K562 (cell line): ENCODE results near the gene DNAJC8. TPM values are rescaled to one million over a fixed set of nuclear protein-coding genes. Genes with fewer than 3 reads are reported as not detected.

ENCODE experiments used
- ATAC-seq: fragments of 200-7000 bp; cut with Tn5 transposase; 3 replicates; pipeline ENCODE4 v1.9.1; 2020; ENCODE audit warnings: moderate library complexity
- BruUV-seq: library from RNA; stranded (reverse); fragments of 400-500 nt; replicated peaks from 2 replicates; lab custom pipeline; 2021; lab: Mats Ljungman, UMichigan
- CTCF ChIA-PET: fragments of 300-600 bp; formaldehyde crosslinking; extraction: SDS; loops from one replicate; lab custom pipeline; 2021; ENCODE audit warnings: low intra/inter-chr PET ratio; lab: Yijun Ruan, JAX
- POLR2A ChIA-PET: fragments of 300-600, 350-650 bp; sonication (Branson Sonifier 250); formaldehyde crosslinking; extraction: SDS; loops from one replicate; lab custom pipeline; 2021; ENCODE audit warnings: antibody characterized with exemption, inconsistent platforms; lab: Yijun Ruan, JAX
- DNase-seq, 4 experiments: peaks; one replicate each; pipeline versions ENCODE4 v3.0.0 to v3.0.0-alpha.2; 2011 to 2018; ENCODE audit warnings: low spot score in 3 of 4, mixed read lengths in 3 of 4; ENCODE audit errors: extremely low read depth in 1 of 4
- FAIRE-seq: peaks from 2 replicates; lab custom pipeline; 2011; peaks lifted over from hg19 to GRCh38; lab: Jason Lieb, UNC
- H2AFZ ChIP-seq: 2 replicates; pipeline ENCODE4 v1.6.0; 2011; ENCODE audit warnings: low read depth, low read length, control low read depth, inconsistent platforms
- H3K27ac ChIP-seq: fragments of 200-600 bp; 3 replicates; pipeline ENCODE4 v1.8.0; 2011; ENCODE audit warnings: low read depth, mild to moderate bottlenecking, control low read depth, inconsistent platforms, low read length, moderate library complexity, mixed read lengths; ENCODE audit errors: extremely low read depth
- H3K27me3 ChIP-seq, 2 experiments: fragments of 300-600 bp in 1 of 2; 2 replicates in 1 of 2; 3 replicates in 1 of 2; pipeline versions ENCODE4 v1.6.0 to v1.8.0; 2011; ENCODE audit warnings: inconsistent platforms in 2 of 2, low read length in 2 of 2, mild to moderate bottlenecking in 1 of 2, mixed read lengths in 1 of 2, moderate library complexity in 1 of 2; ENCODE audit not compliant: control insufficient read depth in 2 of 2, insufficient read depth in 2 of 2
- H3K36me3 ChIP-seq: fragments of 300-600 bp; 3 replicates; pipeline ENCODE4 v1.8.0; 2011; ENCODE audit warnings: mild to moderate bottlenecking, low read length, inconsistent platforms; ENCODE audit not compliant: control insufficient read depth, insufficient read depth
- H3K4me1 ChIP-seq, 2 experiments: fragments of 200-600 bp in 1 of 2; replicated peaks in 1 of 2; 2 replicates in 1 of 2; 3 replicates in 1 of 2; pipeline versions ENCODE4 v1.5.1 to v1.8.0; 2011; ENCODE audit warnings: inconsistent platforms in 2 of 2, low read length in 2 of 2, mild to moderate bottlenecking in 1 of 2, mixed read lengths in 1 of 2, moderate library complexity in 1 of 2; ENCODE audit not compliant: control insufficient read depth in 2 of 2, insufficient read depth in 2 of 2
- H3K4me2 ChIP-seq: 2 replicates; pipeline ENCODE4 v1.6.1; 2011; ENCODE audit warnings: low read length, control low read depth, inconsistent platforms, mixed read lengths; ENCODE audit not compliant: insufficient read depth
- H3K4me3 ChIP-seq: fragments of 200-600 bp; sonication (generic), shearing (Covaris generic); 2 replicates; pipeline ENCODE4 v1.5.1; 2016; ENCODE audit warnings: control low read depth, inconsistent platforms
- H3K79me2 ChIP-seq: fragments of 200-600 bp; 3 replicates; pipeline ENCODE4 v1.8.0; 2011; ENCODE audit warnings: low read length, inconsistent platforms; ENCODE audit not compliant: control insufficient read depth, insufficient read depth
- H3K9ac ChIP-seq, 2 experiments: 2 replicates each; pipeline versions ENCODE4 v1.6.0 to v1.6.1; 2011; ENCODE audit warnings: low read depth in 2 of 2, low read length in 2 of 2, control low read depth in 1 of 2, inconsistent platforms in 1 of 2, mild to moderate bottlenecking in 1 of 2, mixed read lengths in 1 of 2; ENCODE audit not compliant: insufficient read depth in 1 of 2
- H3K9me1 ChIP-seq: one replicate; pipeline ENCODE4 v1.6.0; 2011; ENCODE audit warnings: inconsistent platforms, mild to moderate bottlenecking, low read length, moderate library complexity; ENCODE audit not compliant: control insufficient read depth, insufficient read depth
- H3K9me3 ChIP-seq: replicated peaks from 2 replicates; pipeline ENCODE4 v1.5.1; 2011; ENCODE audit warnings: low read depth, low read length, inconsistent platforms; ENCODE audit not compliant: control insufficient read depth, insufficient read depth
- H4K20me1 ChIP-seq: replicated peaks from 2 replicates; pipeline ENCODE4 v1.6.1; 2011; ENCODE audit warnings: low read length, inconsistent platforms, mixed read lengths; ENCODE audit not compliant: control insufficient read depth, insufficient read depth
- ADNP ChIP-seq: fragments of 200-800 bp; sonication (Bioruptor generic); IDR thresholded peaks from 2 replicates; pipeline ENCODE4 v1.6.1; 2016; ENCODE audit warnings: missing genetic modification characterization, missing compliant biosample characterization
- BCOR ChIP-seq: fragments of 450-650 bp; IDR thresholded peaks from 2 replicates; pipeline ENCODE4 v1.6.1; 2016
- C11orf30 ChIP-seq: fragments of 450-650 bp; IDR thresholded peaks from 2 replicates; pipeline ENCODE4 v1.6.1; 2016; ENCODE audit warnings: low read depth, mild to moderate bottlenecking
- CLOCK ChIP-seq: fragments of 250-450 bp; sonication (Bioruptor Pico); IDR thresholded peaks from 2 replicates; pipeline ENCODE4 v1.4.0; 2020; ENCODE audit warnings: mild to moderate bottlenecking, moderate library complexity, borderline replicate concordance
- CTBP1 ChIP-seq: fragments of 450-650 bp; IDR thresholded peaks from 2 replicates; pipeline ENCODE4 v1.6.1; 2016; ENCODE audit warnings: borderline replicate concordance
- ERF ChIP-seq: fragments of 450-650 bp; formaldehyde crosslinking; IDR thresholded peaks from 2 replicates; pipeline ENCODE4 v1.4.0; 2020; ENCODE audit warnings: mild to moderate bottlenecking, mixed read lengths
- FOXO4 ChIP-seq: fragments of 450-650 bp; formaldehyde crosslinking; IDR thresholded peaks from 2 replicates; pipeline ENCODE4 v1.4.0; 2020; ENCODE audit warnings: mild to moderate bottlenecking, moderate library complexity
- HINFP ChIP-seq: fragments of 450-650 bp; conservative IDR thresholded peaks from 2 replicates; pipeline ENCODE4 v1.6.1; 2016; ENCODE audit warnings: missing genetic modification characterization, low read depth, mild to moderate bottlenecking, control low read depth, missing compliant biosample characterization
- ID3 ChIP-seq, 2 experiments: fragments of 250-450 bp in 1 of 2; fragments of 450-650 bp in 1 of 2; sonication (Bioruptor Pico) in 1 of 2; IDR thresholded peaks; 2 replicates each; pipeline versions ENCODE4 v1.6.1 to v1.8.0; 2016 to 2021; ENCODE audit warnings: mild to moderate bottlenecking in 2 of 2, moderate library complexity in 2 of 2, missing compliant biosample characterization in 1 of 2, missing genetic modification characterization in 1 of 2
- NFATC3 ChIP-seq: fragments of 450-650 bp; IDR thresholded peaks from 2 replicates; pipeline ENCODE4 v1.6.1; 2017; ENCODE audit warnings: mild to moderate bottlenecking
- NFRKB ChIP-seq: fragments of 450-650 bp; IDR thresholded peaks from 2 replicates; pipeline ENCODE4 v1.6.1; 2016; ENCODE audit warnings: low read depth
- RBFOX2 ChIP-seq: fragments of 200-400 bp; formaldehyde crosslinking; IDR thresholded peaks from 2 replicates; pipeline ENCODE4 v1.6.1; 2017; ENCODE audit warnings: low read depth, mild to moderate bottlenecking, low read length, moderate library complexity
- SMARCB1 ChIP-seq: IDR thresholded peaks from 2 replicates; pipeline ENCODE4 v1.6.1; 2011; ENCODE audit warnings: improper control_type of control experiment, low read depth; ENCODE audit not compliant: insufficient read length
- SNIP1 ChIP-seq: fragments of 450-650 bp; IDR thresholded peaks from 2 replicates; pipeline ENCODE4 v1.7.1; 2017; ENCODE audit warnings: low read depth, mild to moderate bottlenecking
- ZC3H11A ChIP-seq: IDR thresholded peaks from 2 replicates; pipeline ENCODE4 v1.6.1; 2012; ENCODE audit warnings: low read depth, low read length, improper control_type of control experiment
- ZNF253 ChIP-seq: fragments of 250-450 bp; sonication (Bioruptor Pico); conservative IDR thresholded peaks from 2 replicates; pipeline ENCODE4 v1.6.1; 2021; ENCODE audit warnings: mild to moderate bottlenecking
- ZNF707 ChIP-seq: fragments of 250-450 bp; sonication (Bioruptor Pico); conservative IDR thresholded peaks from 2 replicates; pipeline ENCODE4 v1.8.0; 2022; ENCODE audit warnings: inconsistent platforms, mild to moderate bottlenecking, moderate library complexity
- WGBS: fragments of 100-300 bp; shearing (Covaris generic); methylation state at CpG from one replicate; pipeline ENCODE4 v1.1.6; 2016; ENCODE audit warnings: low coverage, mixed read lengths; ENCODE audit not compliant: insufficient coverage; ENCODE audit errors: missing lambda C conversion rate; 5-methylcytosine and 5-hydroxymethylcytosine counted together
- in situ Hi-C: fragments of 300-500 bp; cut with MboI; formaldehyde crosslinking; loops from 4 replicates; pipeline ENCODE4 v1.15.0; 2018; ENCODE audit warnings: inconsistent platforms, mixed read lengths
- intact Hi-C: fragments of 100-400 bp; cut with micrococcal nuclease; formaldehyde crosslinking; loops from 2 replicates; pipeline ENCODE4 v1.14.2; 2022
- polyA plus RNA-seq, 8 experiments: library from polyadenylated mRNA; depleted of rRNA in 4 of 8; stranded (reverse) in 5 of 8; unstranded in 3 of 8; fragments of >200 nt; fragmentation: Nextera tagmentation in 2 of 8; fragmentation: Illumina TruSeq in 1 of 8; extraction: Ambion mirVana in 2 of 8; extraction: Trizol in 1 of 8; gene quantifications; 2 replicates each; pipeline versions ENCODE4 v1.2.1 to v1.2.3, GENCODE V29; 2011 to 2014; ENCODE audit warnings: inconsistent platforms in 1 of 8, missing spikeins in 1 of 8
- total RNA-seq, 7 experiments: library from RNA; depleted of rRNA in 6 of 7; stranded (reverse); fragments of >200 nt in 6 of 7; fragmentation: Illumina TruSeq in 2 of 7; extraction: Trizol in 2 of 7; gene quantifications; 2 replicates each; pipeline versions ENCODE4 v1.2.1 to v1.2.3, GENCODE V29; 2011 to 2021; ENCODE audit warnings: low replicate concordance in 1 of 7

Gene DNAJC8
- total and polyA plus RNA-seq, 9 of the 15 experiments (the other 6 are each of a cell fraction or from before 2014, with no cell fraction given): 143 to 508 (median 209) TPM

DNA sequence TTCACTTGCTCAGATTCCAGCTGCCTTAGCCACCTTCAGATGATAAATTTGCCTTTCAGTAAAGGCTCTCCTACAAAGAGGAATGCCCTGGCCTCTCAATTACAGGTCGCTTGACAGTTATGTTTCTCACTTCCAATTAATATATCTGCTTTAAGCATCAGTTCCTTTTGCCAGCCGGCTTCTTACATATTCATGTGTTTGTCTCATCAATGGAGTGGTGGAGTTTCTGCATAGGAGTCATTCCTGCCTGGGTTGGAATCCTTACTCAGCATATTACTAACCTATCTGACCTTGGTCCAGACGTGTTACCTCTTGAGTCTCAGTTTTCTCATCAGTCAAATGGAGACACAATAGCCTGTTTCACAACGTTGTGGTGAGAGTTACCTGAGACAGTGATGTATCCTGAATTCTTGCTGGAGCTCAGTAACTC is 17.1 kb upstream of the DNAJC8 start:
- Histone ChIP-seq H3K9me1 (no peaks in the 10 kb centered on the region), H3K27me3 (no peaks in the 10 kb centered on the region), H3K9me3 (no peaks in the 10 kb centered on the region), H3K36me3 (no peaks in the 10 kb centered on the region), H3K4me3 (no peak overlapping the region), H3K27ac (peak overlapping the region; percentile 81), H3K4me1 (peaks cover 14 to 28% of the 10 kb centered on the region in 2 experiments), H3K9ac (peak overlapping the region; percentile 74 to 78; a peak in 3 of 4 replicates), H3K4me2 (peak overlapping the region; percentile 76), H3K79me2 (peaks cover 4% of the 10 kb centered on the region; the same call in 2 of the 3 replicates), H4K20me1 (no peaks in the 10 kb centered on the region), H2AFZ (peak overlapping the region; percentile 97)
- BruUV-seq: TSS peak; percentile 81
- POLR2A ChIA-PET: interaction anchor here (0.6 to 10.6 kb wide), 12 partner anchors 13 to 399 kb away, joined by 3 to 245 read pairs (median 12); partner anchors contain the start of genes ATP5IF1, EYA3, PHACTR4 and RCC1
- intact Hi-C loops: loop anchor here (1.0 to 5.0 kb wide), 8 partner anchors 9 to 353 kb away; partner anchors contain the start of genes MED18 and SESN2
- ATAC-seq (no peak), FAIRE-seq (peak; percentile 15), DNase-seq (no peak)
- CTCF ChIA-PET: interaction anchor here (1.6 kb wide), 2 partner anchors 118 to 160 kb away, joined by 4 to 5 read pairs; no protein-coding TSS in a partner anchor
- WGBS: 7% methylated on average over 4 of the region's 4 CpGs
- in situ Hi-C loops: no loop called here
- TF ChIP-seq ID3 (CRISPR knock-in tag; IDR thresholded peaks at IDR 0.05) (no peak), ID3 (tag; IDR thresholded peaks at IDR 0.05) (peak; percentile 85; the same call in 1 of the 2 replicates), ZNF707 (CRISPR knock-in tag) (no peak), SNIP1 (no peak), RBFOX2 (peak; percentile 53), SMARCB1 (no peak), NFRKB (peak; percentile 78; the same call in 1 of the 2 replicates), BCOR (peak; percentile 83; the same call in 1 of the 2 replicates), NFATC3 (0 out of 2 replicates have a peak, but pooled peaks have one; percentile 15), ERF (CRISPR knock-in tag) (no peak), FOXO4 (no peak), C11orf30 (peak; percentile 97), ZNF253 (CRISPR knock-in tag) (no peak), CLOCK (CRISPR knock-in tag) (no peak), ADNP (tag) (0 out of 2 replicates have a peak, but pooled peaks have one; percentile 70), HINFP (0 out of 2 replicates have a peak, but pooled peaks have one; percentile 45), CTBP1 (no peak), ZC3H11A (no peak)
